WERI-Rb-1 (cell line): ENCODE data around the gene PRSS38.

ENCODE experiments used
- DNase-seq: peaks from one replicate; pipeline ENCODE4 v3.0.0-alpha.2; 2020
- H3K27ac ChIP-seq: fragments of 250-450 bp; sonication (Bioruptor Pico); 2 replicates; pipeline ENCODE4 v1.5.1; 2020; ENCODE audit warnings: mild to moderate bottlenecking, moderate library complexity
- H3K27me3 ChIP-seq: fragments of 250-450 bp; sonication (Bioruptor Pico); 2 replicates; pipeline ENCODE4 v1.5.1; 2021; ENCODE audit warnings: mild to moderate bottlenecking, low read depth, moderate library complexity; ENCODE audit not compliant: insufficient read depth, severe bottlenecking
- H3K36me3 ChIP-seq: fragments of 250-450 bp; sonication (Bioruptor Pico); 2 replicates; pipeline ENCODE4 v1.5.1; 2020; ENCODE audit warnings: mild to moderate bottlenecking, moderate library complexity
- H3K4me3 ChIP-seq: 2 replicates; pipeline ENCODE4 v1.5.1; 2011; ENCODE audit warnings: low read depth, mild to moderate bottlenecking, control low read depth, low read length
- H3K9me3 ChIP-seq: fragments of 250-450 bp; sonication (Bioruptor Pico); 2 replicates; pipeline ENCODE4 v1.5.1; 2021; ENCODE audit warnings: mild to moderate bottlenecking, moderate library complexity; ENCODE audit not compliant: severe bottlenecking
- TF ChIP-seq, protein P1 (sequence below): IDR thresholded peaks from 2 replicates; pipeline ENCODE4 v1.5.1; 2011; ENCODE audit warnings: low read depth, mild to moderate bottlenecking, control low read depth, inconsistent platforms, low read length

The PRSS38 gene

DNA sequence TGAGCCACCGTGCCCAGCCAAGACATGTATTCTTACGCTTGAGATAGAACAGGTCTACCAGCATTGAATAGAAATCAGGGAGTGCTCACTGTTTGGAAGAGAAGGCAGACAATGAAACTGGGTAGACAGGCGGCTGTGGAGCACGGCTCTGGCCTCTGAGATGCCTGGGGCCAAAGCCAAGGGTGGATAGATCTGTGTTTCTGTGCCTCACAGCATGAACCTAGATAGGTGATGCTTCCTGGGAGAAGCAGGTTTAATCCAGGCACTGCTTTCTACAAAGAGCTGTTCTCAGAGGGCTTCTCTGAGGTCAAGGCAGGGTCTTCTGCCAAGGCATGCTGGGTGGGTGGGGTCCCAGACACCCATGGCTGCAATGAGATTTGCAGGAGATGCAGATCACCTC, 24.6 kb upstream of the PRSS38 start:
- no peaks in the 10 kb centered on the region for H3K36me3 ChIP-seq
- no peaks in the 10 kb centered on the region for H3K9me3 ChIP-seq
- TF ChIP-seq, protein P1, sequence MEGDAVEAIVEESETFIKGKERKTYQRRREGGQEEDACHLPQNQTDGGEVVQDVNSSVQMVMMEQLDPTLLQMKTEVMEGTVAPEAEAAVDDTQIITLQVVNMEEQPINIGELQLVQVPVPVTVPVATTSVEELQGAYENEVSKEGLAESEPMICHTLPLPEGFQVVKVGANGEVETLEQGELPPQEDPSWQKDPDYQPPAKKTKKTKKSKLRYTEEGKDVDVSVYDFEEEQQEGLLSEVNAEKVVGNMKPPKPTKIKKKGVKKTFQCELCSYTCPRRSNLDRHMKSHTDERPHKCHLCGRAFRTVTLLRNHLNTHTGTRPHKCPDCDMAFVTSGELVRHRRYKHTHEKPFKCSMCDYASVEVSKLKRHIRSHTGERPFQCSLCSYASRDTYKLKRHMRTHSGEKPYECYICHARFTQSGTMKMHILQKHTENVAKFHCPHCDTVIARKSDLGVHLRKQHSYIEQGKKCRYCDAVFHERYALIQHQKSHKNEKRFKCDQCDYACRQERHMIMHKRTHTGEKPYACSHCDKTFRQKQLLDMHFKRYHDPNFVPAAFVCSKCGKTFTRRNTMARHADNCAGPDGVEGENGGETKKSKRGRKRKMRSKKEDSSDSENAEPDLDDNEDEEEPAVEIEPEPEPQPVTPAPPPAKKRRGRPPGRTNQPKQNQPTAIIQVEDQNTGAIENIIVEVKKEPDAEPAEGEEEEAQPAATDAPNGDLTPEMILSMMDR: no peak
- no peak overlapping the region for H3K4me3 ChIP-seq
- no peak overlapping the region for H3K27ac ChIP-seq
- H3K27me3 ChIP-seq: no peaks in the 10 kb centered on the region
- DNase-seq: no peak

- TF ChIP-seq, protein P1: no peak
- DNase-seq: no peak
These were observed 23.9 kb upstream of the PRSS38 start for GRCh38 chr1:227791425-227792143.

DNA sequence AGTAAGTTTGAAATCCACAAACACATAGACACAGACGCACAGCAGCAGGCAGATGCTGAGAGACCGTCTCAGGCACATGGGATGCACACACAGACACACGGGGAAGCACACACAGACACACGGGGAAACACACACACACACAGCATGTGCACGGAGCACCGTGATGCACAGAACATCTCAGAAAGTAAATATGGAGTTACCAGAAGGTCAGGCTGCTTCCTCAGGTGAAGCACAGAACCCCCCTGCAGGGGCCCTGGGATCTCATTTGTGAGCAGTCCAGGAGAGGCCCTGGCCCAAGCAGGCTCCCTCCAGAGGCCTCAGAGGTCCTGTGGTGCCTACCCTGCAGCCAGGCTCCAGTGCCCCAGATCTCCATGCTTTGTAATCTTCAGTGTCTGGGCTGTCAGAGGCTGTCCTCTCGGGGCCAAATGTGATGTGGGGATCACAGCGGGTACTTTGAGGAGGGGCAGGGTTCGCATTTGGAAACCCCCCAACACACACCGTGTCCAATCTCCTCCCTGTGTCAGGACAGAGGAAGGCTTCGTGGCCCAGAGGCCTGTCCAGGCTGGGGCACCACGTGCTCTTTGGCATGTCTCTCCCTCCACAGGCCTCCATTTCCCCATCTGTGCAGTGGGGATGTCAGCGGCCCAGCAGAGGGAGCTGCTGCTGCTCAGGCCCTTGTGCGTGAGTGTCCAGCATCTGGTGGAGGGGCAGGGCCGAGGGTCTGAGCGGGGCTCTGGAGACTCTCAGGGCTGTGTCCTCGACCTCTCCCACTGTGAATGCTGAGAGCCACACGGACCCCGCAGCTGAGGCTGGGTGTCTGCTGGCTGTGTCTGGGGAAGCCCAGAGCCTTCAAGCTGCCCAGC, 23.0 kb upstream of the PRSS38 start:
- Histone ChIP-seq H3K27ac (no peak overlapping the region), H3K36me3 (no peaks in the 10 kb centered on the region), H3K9me3 (no peaks in the 10 kb centered on the region), H3K27me3 (no peaks in the 10 kb centered on the region), H3K4me3 (no peak overlapping the region)
- DNase-seq: no peak
- TF ChIP-seq, protein P1: no peak

More at GRCh38 chr1:227791425-227792143, 23.9 kb upstream of the PRSS38 start:
- no peaks in the 10 kb centered on the region for H3K27me3 ChIP-seq
- no peak overlapping the region for H3K4me3 ChIP-seq
- H3K36me3 ChIP-seq: no peaks in the 10 kb centered on the region
- H3K27ac ChIP-seq: no peak overlapping the region
- no peaks in the 10 kb centered on the region for H3K9me3 ChIP-seq

DNA sequence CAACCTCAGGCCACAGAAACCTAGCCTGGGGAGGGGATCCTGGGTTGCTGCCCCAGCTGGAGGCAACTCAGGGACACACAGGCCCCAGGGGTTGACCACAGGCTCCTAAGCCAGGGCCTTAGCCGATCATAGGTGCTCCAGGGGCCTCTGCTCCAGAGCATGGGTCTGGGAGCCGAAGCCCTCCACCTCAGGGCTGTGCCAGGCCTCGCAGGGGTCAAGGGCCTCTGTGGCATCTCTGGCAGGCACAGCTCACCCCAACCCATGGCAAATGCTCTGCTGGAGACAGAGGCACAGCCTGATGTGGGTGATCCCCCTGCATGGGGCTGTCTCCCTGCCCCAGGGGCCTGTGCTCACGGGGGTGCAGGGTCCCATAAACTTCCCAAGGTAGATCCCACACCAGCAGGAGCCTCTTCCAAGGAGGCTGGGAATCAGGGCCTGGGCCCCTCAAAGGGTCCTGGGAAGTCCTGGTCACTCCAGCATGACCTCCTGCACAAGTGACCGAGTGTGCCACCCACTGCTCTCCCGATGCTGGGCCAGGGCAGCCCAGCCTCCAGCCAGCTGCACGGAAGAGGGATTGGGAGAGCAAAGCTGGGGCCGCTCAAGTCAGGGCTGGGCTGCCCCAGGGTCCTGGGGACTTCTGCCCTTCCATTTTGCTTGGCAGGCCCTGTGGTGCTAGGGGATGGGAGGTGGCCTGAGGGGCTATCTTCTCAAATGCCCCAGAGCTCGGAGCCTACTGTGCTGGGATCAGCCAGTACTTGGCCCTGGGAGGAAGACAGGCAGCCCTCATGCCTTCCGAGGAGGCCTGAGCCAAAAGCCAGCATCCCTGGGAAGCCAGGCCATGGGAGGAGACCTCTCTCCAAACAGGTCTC, 22.2 kb upstream of the PRSS38 start:
- Histone ChIP-seq H3K4me3 (no peak overlapping the region), H3K9me3 (no peaks in the 10 kb centered on the region), H3K27me3 (no peaks in the 10 kb centered on the region), H3K36me3 (no peaks in the 10 kb centered on the region), H3K27ac (no peak overlapping the region)
- DNase-seq: no peak
- TF ChIP-seq, protein P1: no peak

DNA sequence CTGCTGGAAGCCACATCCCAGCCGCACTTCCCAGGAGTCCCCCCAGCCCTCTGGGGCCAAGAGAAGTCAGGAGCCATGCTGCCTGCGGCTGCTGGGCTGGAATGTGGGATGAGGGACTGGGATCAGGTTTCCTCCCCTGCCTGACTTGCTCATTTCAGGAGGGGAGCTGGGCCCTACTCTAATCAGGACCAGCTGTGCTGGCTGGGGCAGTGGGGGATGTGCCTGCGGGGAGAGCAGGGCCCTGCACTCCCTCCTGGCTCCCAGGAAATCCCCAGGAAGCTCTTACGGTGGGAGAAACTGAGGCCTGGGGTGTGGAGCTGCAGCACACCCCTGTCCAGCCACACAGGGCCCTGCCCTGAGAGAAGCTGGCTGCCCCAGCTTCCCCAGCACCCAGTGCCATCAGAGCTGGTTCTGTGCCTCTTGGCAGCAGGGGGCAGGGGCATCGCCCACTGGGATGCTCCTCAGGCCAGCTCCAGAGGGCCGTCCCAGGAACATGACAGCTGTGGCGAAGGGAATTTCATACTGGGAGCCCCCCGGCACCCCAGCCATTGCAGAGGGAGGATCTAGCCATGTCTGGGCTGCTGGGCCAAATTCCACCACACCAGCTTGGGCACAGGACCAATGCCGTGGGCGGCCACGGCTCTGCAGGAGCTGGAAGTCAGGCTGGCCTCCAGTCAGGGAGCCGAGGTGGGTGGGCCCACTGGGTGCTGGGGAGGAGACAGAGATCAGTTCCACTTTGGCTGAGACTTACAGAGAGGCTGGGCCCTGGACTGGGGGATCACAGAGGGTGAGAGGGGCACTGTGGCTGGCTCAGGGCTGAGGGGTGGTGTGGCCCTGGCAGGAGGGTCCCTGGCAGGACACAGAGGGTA, 21.3 kb upstream of the PRSS38 start:
- Histone ChIP-seq H3K27ac (no peak overlapping the region), H3K27me3 (no peaks in the 10 kb centered on the region), H3K36me3 (no peaks in the 10 kb centered on the region), H3K9me3 (no peaks in the 10 kb centered on the region), H3K4me3 (no peak overlapping the region)
- TF ChIP-seq, protein P1: no peak
- peak; percentile 31 for DNase-seq
